IMR-90 (cell line): ENCODE data around the gene HTR1D. TPM values are rescaled to one million over a fixed set of nuclear protein-coding genes. Genes with fewer than 3 reads are reported as not detected.

ENCODE experiments used
- ATAC-seq: fragments of 200-7000 bp; cut with Tn5 transposase; 2 replicates; pipeline ENCODE4 v1.9.1; 2020; ENCODE audit warnings: low read depth, mild to moderate bottlenecking, moderate library complexity
- BruUV-seq: library from RNA; stranded (reverse); fragments of 400-500 nt; replicated peaks from 2 replicates; lab custom pipeline; 2021; lab: Mats Ljungman, UMichigan
- CTCF ChIA-PET: fragments of 300-600 bp; formaldehyde crosslinking; extraction: SDS; loops from one replicate; lab custom pipeline; 2021; ENCODE audit warnings: antibody characterized with exemption; lab: Yijun Ruan, JAX
- POLR2A ChIA-PET: fragments of 300-600 bp; sonication (Branson Sonifier 250); formaldehyde crosslinking; loops from one replicate; lab custom pipeline; 2022; ENCODE audit warnings: antibody characterized with exemption; ENCODE audit not compliant: unreplicated experiment; lab: Charles Lee
- DNase-seq: peaks from one replicate; pipeline ENCODE4 v3.0.0; 2013
- H2AFZ ChIP-seq: replicated peaks from 2 replicates; pipeline ENCODE3; 2013; ENCODE audit warnings: low read length, mild to moderate bottlenecking; ENCODE audit not compliant: poor library complexity
- H2AK5ac ChIP-seq: 2 replicates; pipeline ENCODE4 v1.6.1; 2013; ENCODE audit warnings: low read depth, low read length, inconsistent platforms
- H2AK9ac ChIP-seq: replicated peaks from 2 replicates; pipeline ENCODE3; 2013; ENCODE audit warnings: mild to moderate bottlenecking, low read depth, low read length, moderate library complexity; ENCODE audit not compliant: poor library complexity
- H2BK120ac ChIP-seq: 2 replicates; pipeline ENCODE4 v1.6.1; 2013; ENCODE audit warnings: low read depth, low read length, inconsistent platforms
- H2BK15ac ChIP-seq: 3 replicates; pipeline ENCODE4 v1.6.1; 2013; ENCODE audit warnings: low read depth, low read length, inconsistent platforms
- H2BK20ac ChIP-seq: 2 replicates; pipeline ENCODE4 v1.6.1; 2013; ENCODE audit warnings: low read depth, mild to moderate bottlenecking, inconsistent platforms, low read length, moderate library complexity
- H2BK5ac ChIP-seq: 2 replicates; pipeline ENCODE4 v1.6.1; 2013; ENCODE audit warnings: mild to moderate bottlenecking, low read depth, low read length, inconsistent platforms; ENCODE audit not compliant: poor library complexity, severe bottlenecking
- H3K14ac ChIP-seq: replicated peaks from 2 replicates; pipeline ENCODE4 v1.6.1; 2013; ENCODE audit warnings: low read depth, low read length, inconsistent platforms
- H3K18ac ChIP-seq: 2 replicates; pipeline ENCODE4 v1.6.1; 2013; ENCODE audit warnings: low read depth, low read length, control low read depth
- H3K23ac ChIP-seq: 2 replicates; pipeline ENCODE4 v1.6.1; 2013; ENCODE audit warnings: low read depth, low read length, inconsistent platforms
- H3K27ac ChIP-seq: 2 replicates; pipeline ENCODE4 v1.5.1; 2013; ENCODE audit warnings: mild to moderate bottlenecking, control low read depth, low read length; ENCODE audit not compliant: insufficient read depth
- H3K27me3 ChIP-seq: 2 replicates; pipeline ENCODE4 v1.6.1; 2013; ENCODE audit warnings: low read length; ENCODE audit not compliant: control insufficient read depth, insufficient read depth
- H3K36me3 ChIP-seq: 2 replicates; pipeline ENCODE4 v1.6.1; 2013; ENCODE audit warnings: low read length, mixed read lengths; ENCODE audit not compliant: control insufficient read depth, insufficient read depth
- H3K4ac ChIP-seq: 2 replicates; pipeline ENCODE4 v1.6.1; 2013; ENCODE audit warnings: low read depth, low read length, inconsistent platforms
- H3K4me1 ChIP-seq: 2 replicates; pipeline ENCODE4 v1.6.1; 2013; ENCODE audit warnings: low read length, mixed read lengths; ENCODE audit not compliant: control insufficient read depth, insufficient read depth
- H3K4me2 ChIP-seq: 2 replicates; pipeline ENCODE4 v1.6.1; 2013; ENCODE audit warnings: low read depth, mild to moderate bottlenecking, control low read depth, low read length, moderate library complexity
- H3K4me3 ChIP-seq: 2 replicates; pipeline ENCODE4 v1.5.1; 2013; ENCODE audit warnings: low read depth, mild to moderate bottlenecking, control low read depth, low read length, moderate library complexity; ENCODE audit not compliant: insufficient read depth
- H3K56ac ChIP-seq: 2 replicates; pipeline ENCODE4 v1.6.1; 2013; ENCODE audit warnings: low read length, inconsistent platforms; ENCODE audit not compliant: insufficient read depth; ENCODE audit errors: extremely low read depth
- H3K79me1 ChIP-seq, 2 experiments: 2 replicates each; pipeline ENCODE4 v1.6.1; 2013; ENCODE audit warnings: low read length in 2 of 2, inconsistent platforms in 1 of 2, low read depth in 1 of 2
- H3K9ac ChIP-seq: 2 replicates; pipeline ENCODE4 v1.6.1; 2013; ENCODE audit warnings: low read depth, low read length, control low read depth
- H3K9me1 ChIP-seq: 2 replicates; pipeline ENCODE4 v1.6.1; 2013; ENCODE audit warnings: low read length, inconsistent platforms; ENCODE audit not compliant: insufficient read depth
- H3K9me3 ChIP-seq: 2 replicates; pipeline ENCODE4 v1.6.1; 2013; ENCODE audit warnings: low read length; ENCODE audit not compliant: control insufficient read depth, insufficient read depth
- H4K20me1 ChIP-seq: 2 replicates; pipeline ENCODE4 v1.6.1; 2013; ENCODE audit warnings: low read length, inconsistent platforms; ENCODE audit not compliant: insufficient read depth
- H4K5ac ChIP-seq: 2 replicates; pipeline ENCODE4 v1.6.1; 2013; ENCODE audit warnings: mild to moderate bottlenecking, low read depth, low read length, control low read depth
- H4K8ac ChIP-seq, 2 experiments: 2 replicates each; pipeline ENCODE4 v1.6.1; 2013; ENCODE audit warnings: low read depth in 2 of 2, low read length in 2 of 2, control low read depth in 1 of 2, inconsistent platforms in 1 of 2
- H4K91ac ChIP-seq: 2 replicates; pipeline ENCODE4 v1.6.1; 2013; ENCODE audit warnings: low read depth, low read length, inconsistent platforms; ENCODE audit not compliant: insufficient read depth
- BHLHE40 ChIP-seq: fragments of 150-350 bp; IDR thresholded peaks from 2 replicates; pipeline ENCODE4 v1.6.1; 2016; ENCODE audit warnings: mild to moderate bottlenecking, low read depth, low read length
- CEBPB ChIP-seq: IDR thresholded peaks from 2 replicates; pipeline ENCODE4 v1.6.1; 2012; ENCODE audit warnings: low read depth, low read length, improper control_type of control experiment
- CHD1 ChIP-seq: IDR thresholded peaks from 2 replicates; pipeline ENCODE4 v1.6.1; 2012; ENCODE audit warnings: low read depth, low read length, improper control_type of control experiment
- CTCF ChIP-seq: conservative IDR thresholded peaks from 2 replicates; pipeline ENCODE4 v1.5.1; 2012; ENCODE audit warnings: mild to moderate bottlenecking, low read depth, low read length, improper control_type of control experiment
- ELK1 ChIP-seq: fragments of 150-350 bp; IDR thresholded peaks from 2 replicates; pipeline ENCODE4 v1.6.1; 2016; ENCODE audit warnings: low read depth, mild to moderate bottlenecking, low read length, moderate library complexity, borderline replicate concordance
- FOS ChIP-seq: fragments of 150-350 bp; IDR thresholded peaks from 2 replicates; pipeline ENCODE4 v1.6.1; 2016; ENCODE audit warnings: low read depth, low read length
- MAFK ChIP-seq: IDR thresholded peaks from 2 replicates; pipeline ENCODE4 v1.6.1; 2012; ENCODE audit warnings: low read depth, low read length, improper control_type of control experiment
- MAZ ChIP-seq: IDR thresholded peaks from 2 replicates; pipeline ENCODE4 v1.6.1; 2012; ENCODE audit warnings: low read depth, mild to moderate bottlenecking, low read length, improper control_type of control experiment, moderate library complexity, borderline replicate concordance
- MXI1 ChIP-seq: IDR thresholded peaks from 2 replicates; pipeline ENCODE4 v1.6.1; 2012; ENCODE audit warnings: low read depth, mild to moderate bottlenecking, low read length, moderate library complexity, borderline replicate concordance
- NFE2L2 ChIP-seq: fragments of 150-350 bp; IDR thresholded peaks from 2 replicates; pipeline ENCODE4 v1.6.1; 2016; ENCODE audit warnings: low read depth, mild to moderate bottlenecking, low read length
- POLR2A ChIP-seq: IDR thresholded peaks from 2 replicates; pipeline ENCODE4 v1.6.1; 2012; ENCODE audit warnings: mild to moderate bottlenecking, low read depth, low read length
- RAD21 ChIP-seq: IDR thresholded peaks from 2 replicates; pipeline ENCODE4 v1.6.1; 2012; ENCODE audit warnings: low read length, improper control_type of control experiment
- RCOR1 ChIP-seq: IDR thresholded peaks from 2 replicates; pipeline ENCODE4 v1.6.1; 2012; ENCODE audit warnings: mild to moderate bottlenecking, low read length, improper control_type of control experiment; ENCODE audit not compliant: insufficient replicate concordance
- RFX5 ChIP-seq: IDR thresholded peaks from 2 replicates; pipeline ENCODE4 v1.8.0; 2012; ENCODE audit warnings: low read depth, mild to moderate bottlenecking, low read length, moderate library complexity
- SMC3 ChIP-seq: fragments of 150-350 bp; IDR thresholded peaks from 2 replicates; pipeline ENCODE4 v1.6.1; 2016; ENCODE audit warnings: low read depth, mild to moderate bottlenecking, antibody characterized with exemption, low read length, moderate library complexity
- USF2 ChIP-seq: fragments of 150-350 bp; IDR thresholded peaks from 2 replicates; pipeline ENCODE4 v1.6.1; 2017; ENCODE audit warnings: mild to moderate bottlenecking, antibody characterized with exemption, low read length, low read depth
- WGBS, 2 experiments: methylation state at CpG; one replicate each; pipeline versions ENCODE4 v1.1.5 to v1.1.7; 2013; ENCODE audit warnings: missing lambda C conversion rate in 2 of 2; ENCODE audit not compliant: insufficient read length in 1 of 2; ENCODE audit errors: extremely low coverage in 2 of 2; 5-methylcytosine and 5-hydroxymethylcytosine counted together
- dilution Hi-C: fragments of 300-500 bp; cut with HindIII; formaldehyde crosslinking; loops from one replicate; pipeline ENCODE4 v1.14.3; 2018; ENCODE audit warnings: low sequenced_read_pairs; ENCODE audit not compliant: unreplicated experiment
- in situ Hi-C: fragments of 300-500 bp; cut with MboI; formaldehyde crosslinking; loops from 3 replicates; pipeline ENCODE4 v1.14.3; 2019; ENCODE audit warnings: low sequenced_read_pairs, inconsistent platforms, mixed read lengths
- intact Hi-C: fragments of 100-400 bp; cut with micrococcal nuclease; formaldehyde crosslinking; loops from 2 replicates; pipeline ENCODE4 v1.10.0; 2022
- polyA plus RNA-seq, 3 experiments: library from polyadenylated mRNA; depleted of rRNA; stranded (reverse); fragments of >200 nt; gene quantifications; 2 replicates each; pipeline ENCODE4 v1.2.3, GENCODE V29; 2012; ENCODE audit warnings: low replicate concordance in 1 of 3
- total RNA-seq: library from RNA; depleted of rRNA; stranded (reverse); fragments of >200 nt; gene quantifications from 2 replicates; pipeline ENCODE4 v1.2.3, GENCODE V29; 2012

HTR1D gene
- total and polyA plus RNA-seq, 2 of the 4 experiments (the other 2 are of a cell fraction): 0.03 to 0.18 TPM

GRCh38 chr1:23187637-23188036 lies 29.7 kb downstream of the HTR1D start:
- Histone ChIP-seq H3K79me1 (no peaks in the 10 kb centered on the region), H3K18ac (no peak overlapping the region), H4K8ac (no peak overlapping the region), H2BK15ac (peak overlapping the region; percentile 48; the same call in 2 of the 3 replicates), H3K56ac (no peak overlapping the region), H2AFZ (no peak overlapping the region), H3K4me3 (no peak overlapping the region), H3K36me3 (no peaks in the 10 kb centered on the region), H2BK20ac (no peak overlapping the region), H2AK5ac (peak overlapping the region; percentile 61), H3K4ac (peak overlapping the region; percentile 15; the same call in 1 of the 2 replicates), H3K23ac (no peak overlapping the region), H3K14ac (no peak overlapping the region), H4K91ac (no peak overlapping the region; the same call in 1 of the 2 replicates), H2BK5ac (no peak overlapping the region), H3K4me2 (no peak overlapping the region), H4K5ac (no peak overlapping the region), H2BK120ac (0 out of 2 replicates have a peak overlapping the region, but pooled peaks have one; percentile 10), H4K20me1 (no peaks in the 10 kb centered on the region), H3K4me1 (0 out of 2 replicates have a peak, but pooled peaks cover 4% of the 10 kb centered on the region), H2AK9ac (peak overlapping the region; percentile 45), H3K27me3 (no peaks in the 10 kb centered on the region), H3K9ac (no peak overlapping the region), H3K27ac (no peak overlapping the region), H3K9me1 (no peaks in the 10 kb centered on the region), H3K9me3 (no peaks in the 10 kb centered on the region)
- BruUV-seq: no TSS peak
- TF ChIP-seq USF2 (no peak), SMC3 (no peak), NFE2L2 (no peak), POLR2A (no peak), MAZ (no peak), CTCF (no peak), RCOR1 (no peak), ELK1 (no peak), CHD1 (no peak), RFX5 (no peak), RAD21 (no peak), MAFK (no peak), FOS (no peak), CEBPB (no peak), MXI1 (no peak), BHLHE40 (no peak)
- DNase-seq (no peak), ATAC-seq (no peak)
- dilution Hi-C loops (no loop called here), in situ Hi-C loops (loop anchor here (5.0 kb wide), 2 partner anchors 90 to 210 kb away; no protein-coding TSS in a partner anchor), intact Hi-C loops (loop anchor here (10.0 kb wide), 1 partner anchor 347 kb away; the partner anchor contains the start of gene E2F2)
- ChIA-PET POLR2A (no interaction called here), CTCF (no interaction called here)
- WGBS, 2 experiments: 90% methylated on average over 2 of the region's 5 CpGs; no CpG with 5 or more reads in 1 of the 2 experiments
